ENCODE measurements around the gene WNT4. TPM values are rescaled to one million over a fixed set of nuclear protein-coding genes. Genes with fewer than 3 reads are reported as not detected.

WNT4 gene
- polyA plus RNA-seq, 2 of the 4 experiments (the other 2 are of a cell fraction) = 0.23 to 0.62 TPM

DNA sequence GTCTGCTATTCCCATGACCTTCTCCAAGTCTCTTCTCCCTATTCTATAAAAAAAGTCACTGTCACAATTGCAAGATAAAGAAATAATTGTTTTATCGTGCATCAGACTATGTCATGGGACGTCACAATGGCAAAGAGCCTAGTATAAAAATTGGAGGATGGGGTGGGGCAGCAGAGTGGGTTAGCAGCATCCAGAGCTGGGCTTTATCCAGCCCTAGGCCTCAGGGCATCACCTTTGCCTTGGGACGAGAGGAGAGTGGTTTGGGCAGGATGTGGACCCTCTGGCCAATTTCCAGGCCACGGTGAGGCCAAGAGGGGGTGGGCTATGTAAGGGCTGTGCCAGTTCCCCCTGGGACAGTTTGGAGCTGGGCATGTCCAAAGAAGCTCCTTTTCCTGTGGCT lies 25.7 kb downstream of the WNT4 start:
- Histone ChIP-seq H3K4me1 (no peaks in the 10 kb centered on the region), H3K9me3 (no peaks in the 10 kb centered on the region), H3K27ac (no peak overlapping the region), H3K4me3 (no peak overlapping the region), H3K4me2 (no peak overlapping the region)
- ChIA-PET POLR2A (no interaction called here), CTCF (interaction anchor here (1.1 to 4.8 kb wide), 6 partner anchors 12 to 524 kb away, joined by 3 to 23 read pairs (median 4); no protein-coding TSS in a partner anchor)
- 78% methylated on average over 4 of the region's 4 CpGs for WGBS (ENCODE audit: missing lambda C conversion rate)
- DNase-seq (ENCODE audit: low read depth in 1 of 2, low spot score in 1 of 2) = no peak
- ATAC-seq = no peak
- FAIRE-seq = no peak
- TF ChIP-seq HOXB5 (CRISPR knock-in tag; IDR thresholded peaks at IDR 0.05) (no peak), SMC3 (IDR thresholded peaks at IDR 0.05) (no peak), RNF2 (IDR thresholded peaks at IDR 0.05; ENCODE audit: borderline replicate concordance, low read depth) (no peak), JUN (IDR thresholded peaks at IDR 0.05) (no peak), NPAS2 (CRISPR knock-in tag; IDR thresholded peaks at IDR 0.05; ENCODE audit: borderline replicate concordance) (no peak), CEBPB (IDR thresholded peaks at IDR 0.05) (no peak), RAD21 (conservative IDR thresholded peaks at IDR 0.05 in 1 of 2, IDR thresholded peaks at IDR 0.05 in 1 of 2) (no peak), PHF8 (IDR thresholded peaks at IDR 0.05; ENCODE audit: borderline replicate concordance, low read depth) (no peak), HDAC2 (IDR thresholded peaks at IDR 0.05) (no peak), MAX (IDR thresholded peaks at IDR 0.05) (no peak)
- TF ChIP-seq, protein P1, sequence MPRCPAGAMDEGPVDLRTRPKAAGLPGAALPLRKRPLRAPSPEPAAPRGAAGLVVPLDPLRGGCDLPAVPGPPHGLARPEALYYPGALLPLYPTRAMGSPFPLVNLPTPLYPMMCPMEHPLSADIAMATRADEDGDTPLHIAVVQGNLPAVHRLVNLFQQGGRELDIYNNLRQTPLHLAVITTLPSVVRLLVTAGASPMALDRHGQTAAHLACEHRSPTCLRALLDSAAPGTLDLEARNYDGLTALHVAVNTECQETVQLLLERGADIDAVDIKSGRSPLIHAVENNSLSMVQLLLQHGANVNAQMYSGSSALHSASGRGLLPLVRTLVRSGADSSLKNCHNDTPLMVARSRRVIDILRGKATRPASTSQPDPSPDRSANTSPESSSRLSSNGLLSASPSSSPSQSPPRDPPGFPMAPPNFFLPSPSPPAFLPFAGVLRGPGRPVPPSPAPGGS (IDR thresholded peaks at IDR 0.05) = no peak

DNA sequence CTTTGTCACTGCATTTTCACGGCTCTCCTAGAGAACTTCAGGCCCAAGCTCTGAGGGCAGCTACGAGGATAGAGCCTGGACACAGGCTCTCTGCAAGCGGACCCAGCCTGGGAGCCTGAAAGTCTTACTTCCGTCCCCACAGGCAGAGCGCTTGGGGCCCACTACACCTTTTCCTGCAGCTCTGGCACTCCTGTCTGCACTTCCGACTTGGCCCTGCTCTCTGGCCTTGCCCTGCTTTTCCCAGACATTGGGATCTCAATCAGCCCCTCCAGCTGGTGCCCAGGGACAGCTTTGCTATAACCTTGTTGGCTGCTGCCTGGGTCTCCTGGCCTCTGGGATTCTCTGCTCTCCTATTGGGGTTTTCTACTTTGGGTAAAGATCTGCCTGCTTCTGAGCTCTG lies 27.6 kb downstream of the WNT4 start:
- CTCF ChIA-PET = interaction anchor here (0.9 to 4.8 kb wide), 4 partner anchors 10 to 527 kb away, joined by 3 to 23 read pairs (median 8); no protein-coding TSS in a partner anchor
- FAIRE-seq = no peak

DNA sequence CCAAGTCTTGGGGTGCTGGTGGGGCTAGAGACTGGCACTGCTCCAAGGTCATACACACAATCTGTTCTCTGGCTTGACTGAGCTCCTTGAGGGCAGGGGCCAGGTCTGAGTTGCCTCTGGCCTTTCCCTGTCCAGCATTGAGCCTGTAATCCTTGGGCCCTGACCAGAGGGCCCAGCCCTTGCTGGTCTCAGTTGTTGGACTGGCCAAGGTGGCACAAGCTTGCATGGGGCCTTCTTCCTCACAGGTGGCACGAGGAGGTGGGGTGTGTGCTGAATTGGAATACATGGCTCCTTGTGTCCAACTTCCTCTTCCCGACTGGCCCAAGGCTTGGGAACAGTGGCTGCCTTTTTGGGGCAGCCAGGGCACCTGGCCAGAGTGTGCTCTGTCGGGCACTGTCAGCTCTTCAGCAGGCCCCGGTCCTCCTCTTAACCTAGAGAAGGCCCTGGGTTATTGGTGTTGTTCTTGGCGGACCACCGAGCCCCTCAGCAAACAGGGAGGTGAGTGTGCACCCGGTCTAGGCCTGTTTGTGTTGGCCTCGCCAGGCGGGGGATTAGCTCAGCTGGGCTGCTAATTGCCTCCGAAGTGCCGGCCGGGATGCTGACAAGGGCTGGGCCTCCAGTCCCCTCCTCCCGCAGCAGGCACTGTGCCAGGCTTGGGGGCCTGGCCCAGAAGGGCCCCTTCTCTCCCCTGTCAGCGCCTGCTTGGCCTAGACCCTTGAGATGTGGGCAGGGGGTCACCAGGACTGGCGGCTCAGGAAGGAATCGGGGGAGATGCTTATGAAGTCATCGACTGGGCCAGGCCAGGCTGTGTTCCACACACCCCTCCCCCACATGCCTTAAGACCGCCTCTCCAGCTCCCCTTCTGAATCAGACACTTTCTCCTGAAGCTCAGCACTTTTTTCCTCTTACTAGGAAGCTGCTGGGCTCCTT lies 28.5 kb downstream of the WNT4 start:
- TF ChIP-seq SMC3 (IDR thresholded peaks at IDR 0.05) (no peak), SREBF2 (IDR thresholded peaks at IDR 0.05) (no peak), CHD2 (IDR thresholded peaks at IDR 0.05; ENCODE audit: low read length, partially characterized antibody) (no peak), HOXA7 (CRISPR knock-in tag; IDR thresholded peaks at IDR 0.05) (no peak), FOXS1 (CRISPR knock-in tag; IDR thresholded peaks at IDR 0.05) (no peak), MAFK (IDR thresholded peaks at IDR 0.05; ENCODE audit: partially characterized antibody) (no peak), NR3C1 (IDR thresholded peaks at IDR 0.05) (no peak), KDM1A (IDR thresholded peaks at IDR 0.05; ENCODE audit: low read depth) (no peak)
- Histone ChIP-seq H3K4me2 (no peak overlapping the region), H3K27ac (no peak overlapping the region), H3K4me3 (no peak overlapping the region), H3K4me1 (no peaks in the 10 kb centered on the region), H3K9me3 (no peaks in the 10 kb centered on the region)
- ATAC-seq = no peak
- no peak for FAIRE-seq
- no peak for DNase-seq (ENCODE audit: low read depth in 1 of 2, low spot score in 1 of 2)
- 89% methylated on average over 9 of the region's 18 CpGs for WGBS (ENCODE audit: missing lambda C conversion rate)
- POLR2A ChIA-PET = no interaction called here
- CTCF ChIA-PET = interaction anchor here (0.9 to 4.8 kb wide), 8 partner anchors 9 to 528 kb away, joined by 3 to 23 read pairs (median 4); no protein-coding TSS in a partner anchor

More for the DNA sequence above, 27.6 kb downstream of the WNT4 start:
- Histone ChIP-seq H3K9me3 (no peaks in the 10 kb centered on the region), H3K4me2 (no peak overlapping the region), H3K27ac (no peak overlapping the region), H3K4me1 (no peaks in the 10 kb centered on the region), H3K4me3 (no peak overlapping the region)
- WGBS (ENCODE audit: missing lambda C conversion rate) = 95% methylated on average over 6 of the region's 6 CpGs
- ATAC-seq = no peak
- TF ChIP-seq NFE2L2 (conservative IDR thresholded peaks at IDR 0.05; ENCODE audit: low read length) = no peak
- TF ChIP-seq ELK1 (IDR thresholded peaks at IDR 0.05; ENCODE audit: low read depth, low read length) = no peak
- no peak for TF ChIP-seq KDM5A (IDR thresholded peaks at IDR 0.05)
- TF ChIP-seq HEYL (CRISPR knock-in tag; IDR thresholded peaks at IDR 0.05) = no peak
- POLR2A ChIA-PET = no interaction called here
- no peak for DNase-seq (ENCODE audit: low read depth in 1 of 2, low spot score in 1 of 2)

Data from A549 (cell line).